K562 (cell line): ENCODE results near the gene TLCD5. TPM values are rescaled to one million over a fixed set of nuclear protein-coding genes. Genes with fewer than 3 reads are reported as not detected.
A peak's percentile ranks its signal among the peaks of the same experiment; 100 is the strongest.

Experiments
- CBFA2T3 ChIP-seq: fragments of 450-650 bp; IDR thresholded peaks from 2 replicates; pipeline ENCODE4 v1.6.1; 2017
- CREM ChIP-seq: IDR thresholded peaks from 2 replicates; pipeline ENCODE4 v1.6.1; 2014; ENCODE audit warnings: antibody characterized with exemption, low read depth
- DNMT1 ChIP-seq: fragments of 450-650 bp; IDR thresholded peaks from 2 replicates; pipeline ENCODE4 v1.6.1; 2016; ENCODE audit warnings: antibody characterized with exemption, mild to moderate bottlenecking
- DPF2 ChIP-seq: fragments of 450-650 bp; IDR thresholded peaks from 2 replicates; pipeline ENCODE4 v1.6.1; 2016
- ETV6 ChIP-seq, 3 experiments: fragments of 150-350 bp in 1 of 3; sonication (generic) in 1 of 3; formaldehyde crosslinking in 1 of 3; IDR thresholded peaks; 2 replicates each; pipeline versions ENCODE4 v1.6.1 to v1.8.0; 2014 to 2022; ENCODE audit warnings: borderline replicate concordance in 2 of 3, low read depth in 2 of 3, antibody characterized with exemption in 1 of 3, low read length in 1 of 3, mild to moderate bottlenecking in 1 of 3, missing genetic modification reagents in 1 of 3
- FOSL1 ChIP-seq: fragments of 200-800 bp; sonication (Bioruptor generic); conservative IDR thresholded peaks from 2 replicates; pipeline ENCODE4 v1.6.1; 2016; ENCODE audit warnings: missing genetic modification characterization, missing compliant biosample characterization
- HDAC3 ChIP-seq: fragments of 450-650 bp; IDR thresholded peaks from 2 replicates; pipeline ENCODE4 v1.6.1; 2018; ENCODE audit warnings: borderline replicate concordance, mild to moderate bottlenecking, moderate library complexity; ENCODE audit not compliant: partially characterized antibody
- HEY1 ChIP-seq: fragments of 250-450 bp; sonication (Bioruptor Pico); IDR thresholded peaks from 2 replicates; pipeline ENCODE4 v1.5.0; 2020; ENCODE audit warnings: mild to moderate bottlenecking, moderate library complexity, borderline replicate concordance
- LCOR ChIP-seq: sonication (generic); formaldehyde crosslinking; IDR thresholded peaks from 2 replicates; pipeline ENCODE4 v1.8.0; 2022; ENCODE audit warnings: mild to moderate bottlenecking, missing genetic modification reagents
- MBD2 ChIP-seq: sonication (generic); IDR thresholded peaks from 2 replicates; pipeline ENCODE4 v1.6.1; 2016; ENCODE audit warnings: low read depth, borderline replicate concordance
- MTA1 ChIP-seq: fragments of 450-650 bp; IDR thresholded peaks from 2 replicates; pipeline ENCODE4 v1.6.1; 2017; ENCODE audit warnings: borderline replicate concordance
- NR2C2 ChIP-seq, 2 experiments: fragments of 200-800 bp in 1 of 2; sonication (Bioruptor generic) in 1 of 2; sonication (generic) in 1 of 2; formaldehyde crosslinking in 1 of 2; IDR thresholded peaks; 2 replicates each; pipeline versions ENCODE4 v1.6.1 to v1.8.0; 2016 to 2022; ENCODE audit warnings: mild to moderate bottlenecking in 1 of 2, missing compliant biosample characterization in 1 of 2, missing genetic modification characterization in 1 of 2, missing genetic modification reagents in 1 of 2
- POLR2AphosphoS5 ChIP-seq: IDR thresholded peaks from 2 replicates; pipeline ENCODE4 v1.6.1; 2011; ENCODE audit warnings: mild to moderate bottlenecking, low read depth, low read length, moderate library complexity; ENCODE audit not compliant: control insufficient read depth, insufficient read depth
- RNF2 ChIP-seq: sonication (generic); IDR thresholded peaks from 2 replicates; pipeline ENCODE4 v1.6.1; 2016
- SMARCA4 ChIP-seq: fragments of 450-650 bp; IDR thresholded peaks from 2 replicates; pipeline ENCODE4 v1.6.1; 2016
- SPI1 ChIP-seq: IDR thresholded peaks from 2 replicates; pipeline ENCODE4 v1.6.1; 2011; ENCODE audit warnings: low read depth, low read length, control low read depth, borderline replicate concordance
- TSC22D4 ChIP-seq: fragments of 450-650 bp; IDR thresholded peaks from 2 replicates; pipeline ENCODE4 v1.6.1; 2016; ENCODE audit warnings: missing genetic modification characterization, missing biosample characterization, control low read depth
- ZMIZ1 ChIP-seq, 2 experiments: fragments of 150-350 bp in 1 of 2; IDR thresholded peaks; 2 replicates each; pipeline ENCODE4 v1.6.1; 2012 to 2016; ENCODE audit warnings: low read depth in 2 of 2, low read length in 2 of 2, mild to moderate bottlenecking in 1 of 2, moderate library complexity in 1 of 2
- ZNF146 ChIP-seq: IDR thresholded peaks from one replicate; pipeline ENCODE4 v1.6.1; 2018; ENCODE audit warnings: missing compliant biosample characterization; ENCODE audit not compliant: unreplicated experiment
- ZNF217 ChIP-seq: sonication (generic); formaldehyde crosslinking; IDR thresholded peaks from 2 replicates; pipeline ENCODE4 v1.8.0; 2022; ENCODE audit warnings: mild to moderate bottlenecking, missing genetic modification reagents
- ZNF384 ChIP-seq: IDR thresholded peaks from 2 replicates; pipeline ENCODE4 v1.6.1; 2012; ENCODE audit warnings: low read depth, low read length, improper control_type of control experiment
- ZNF644 ChIP-seq: fragments of 200-800 bp; sonication (Bioruptor generic); IDR thresholded peaks from 2 replicates; pipeline ENCODE4 v1.6.1; 2016; ENCODE audit warnings: low read depth, missing genetic modification characterization, missing compliant biosample characterization
- polyA plus RNA-seq, 8 experiments: library from polyadenylated mRNA; depleted of rRNA in 4 of 8; stranded (reverse) in 5 of 8; unstranded in 3 of 8; fragments of >200 nt; fragmentation: Nextera tagmentation in 2 of 8; fragmentation: Illumina TruSeq in 1 of 8; extraction: Ambion mirVana in 2 of 8; extraction: Trizol in 1 of 8; gene quantifications; 2 replicates each; pipeline versions ENCODE4 v1.2.1 to v1.2.3, GENCODE V29; 2011 to 2014; ENCODE audit warnings: inconsistent platforms in 1 of 8, missing spikeins in 1 of 8
- total RNA-seq, 7 experiments: library from RNA; depleted of rRNA in 6 of 7; stranded (reverse); fragments of >200 nt in 6 of 7; fragmentation: Illumina TruSeq in 2 of 7; extraction: Trizol in 2 of 7; gene quantifications; 2 replicates each; pipeline versions ENCODE4 v1.2.1 to v1.2.3, GENCODE V29; 2011 to 2021; ENCODE audit warnings: low replicate concordance in 1 of 7

TLCD5 gene
- total and polyA plus RNA-seq, 9 of the 15 experiments (the other 6 are each of a cell fraction or from before 2014, with no cell fraction given): 0.94 to 5.1 (median 1.6) TPM

GRCh38 chr11:120344302-120345004 lies 19.4 kb downstream of the TLCD5 start (continued):
- TF ChIP-seq TSC22D4 (no peak), SPI1 (peak; percentile 97), HDAC3 (peak; percentile 68), ETV6 (IDR thresholded peaks at IDR 0.05; ENCODE audit: borderline replicate concordance in 1 of 2, low read depth in 2 of 2, low read length in 1 of 2) (peak in 1 of 2 experiments; percentile 90; a peak in 2 of 4 replicates), ETV6 (CRISPR knock-in tag; IDR thresholded peaks at IDR 0.05; ENCODE audit: borderline replicate concordance) (no peak), DPF2 (peak; percentile 82), HEY1 (CRISPR knock-in tag) (0 out of 2 replicates have a peak, but pooled peaks have one; percentile 64), LCOR (CRISPR knock-in tag) (peak; percentile 68; the same call in 1 of the 2 replicates), MBD2 (0 out of 2 replicates have a peak, but pooled peaks have one; percentile 29), SMARCA4 (peak; percentile 85; the same call in 1 of the 2 replicates), ZMIZ1 (IDR thresholded peaks at IDR 0.05; ENCODE audit: low read depth in 2 of 2, low read length in 2 of 2) (0 out of 4 replicates have a peak, but pooled peaks of 1 of the 2 experiments have one; percentile 42), DNMT1 (no peak), CBFA2T3 (peak; percentile 71), ZNF146 (CRISPR knock-in tag) (no peak), RNF2 (peak; percentile 89), CREM (peak; percentile 51; the same call in 1 of the 2 replicates), ZNF217 (no peak), FOSL1 (peak; percentile 62), MTA1 (peak; percentile 83), ZNF384 (peak; percentile 51; the same call in 1 of the 2 replicates), NR2C2 (CRISPR knock-in tag; IDR thresholded peaks at IDR 0.05) (no peak), NR2C2 (tag; IDR thresholded peaks at IDR 0.05) (peak; percentile 37; the same call in 1 of the 2 replicates), ZNF644 (tag) (no peak), POLR2AphosphoS5 (peak; percentile 40; the same call in 1 of the 2 replicates)
